OCI-LY7 (cell line): ENCODE results near the gene SELENOS. TPM values are rescaled to one million over a fixed set of nuclear protein-coding genes. Genes with fewer than 3 reads are reported as not detected.

Experiments used
- BruUV-seq: library from RNA; stranded (reverse); fragments of 400-500 nt; replicated peaks from 2 replicates; lab custom pipeline; 2021; lab: Mats Ljungman, UMichigan
- CTCF ChIA-PET: fragments of 300-600 bp; sonication (Branson Sonifier 250); formaldehyde crosslinking; loops from one replicate; lab custom pipeline; 2022; ENCODE audit warnings: antibody characterized with exemption; ENCODE audit not compliant: unreplicated experiment; lab: Charles Lee
- POLR2A ChIA-PET: fragments of 300-600 bp; sonication (Branson Sonifier 250); formaldehyde crosslinking; loops from one replicate; lab custom pipeline; 2022; ENCODE audit warnings: antibody characterized with exemption; lab: Charles Lee
- DNase-seq: peaks from one replicate; pipeline ENCODE4 v3.0.0-alpha.2; 2015; ENCODE audit warnings: low spot score
- H2AFZ ChIP-seq: fragments of 200-600 bp; sonication (generic), shearing (Covaris generic); 2 replicates; pipeline ENCODE4 v1.6.1; 2014; ENCODE audit warnings: mild to moderate bottlenecking, antibody characterized with exemption, low read length, moderate library complexity
- H3K27ac ChIP-seq: fragments of 200-600 bp; sonication (generic); 2 replicates; pipeline ENCODE4 v1.5.1; 2014; ENCODE audit warnings: mixed run types, low read depth, mild to moderate bottlenecking, moderate library complexity, low read length, inconsistent platforms; ENCODE audit not compliant: poor library complexity, severe bottlenecking
- H3K36me3 ChIP-seq: fragments of 200-600 bp; sonication (generic); 2 replicates; pipeline ENCODE4 v1.6.1; 2014; ENCODE audit warnings: mild to moderate bottlenecking, antibody characterized with exemption, low read length, moderate library complexity, mixed read lengths; ENCODE audit not compliant: insufficient read depth
- H3K4me1 ChIP-seq: fragments of 200-600 bp; sonication (generic); 2 replicates; pipeline ENCODE4 v1.5.1; 2014; ENCODE audit warnings: mild to moderate bottlenecking, low read length; ENCODE audit not compliant: insufficient read depth, poor library complexity, severe bottlenecking
- H3K4me2 ChIP-seq: fragments of 200-600 bp; sonication (generic); 2 replicates; pipeline ENCODE4 v1.6.1; 2014; ENCODE audit warnings: mild to moderate bottlenecking, low read length
- H3K4me3 ChIP-seq: fragments of 200-600 bp; sonication (generic); 2 replicates; pipeline ENCODE4 v1.5.1; 2014; ENCODE audit warnings: mild to moderate bottlenecking, low read depth, low read length; ENCODE audit not compliant: poor library complexity, severe bottlenecking
- H3K79me2 ChIP-seq: fragments of 200-600 bp; sonication (generic); 2 replicates; pipeline ENCODE4 v1.6.1; 2016; ENCODE audit warnings: low read depth, mild to moderate bottlenecking, low read length, moderate library complexity, mixed read lengths; ENCODE audit not compliant: insufficient read depth
- H3K9me2 ChIP-seq: fragments of 200-600 bp; sonication (generic); 2 replicates; pipeline ENCODE4 v1.6.1; 2016; ENCODE audit warnings: mild to moderate bottlenecking, low read length, mixed read lengths; ENCODE audit not compliant: insufficient read depth
- H3K9me3 ChIP-seq: fragments of 200-600 bp; sonication (generic); 2 replicates; pipeline ENCODE4 v1.6.1; 2014; ENCODE audit warnings: mild to moderate bottlenecking, mixed run types, low read length, mixed read lengths
- H4K20me1 ChIP-seq: fragments of 200-600 bp; sonication (generic); 2 replicates; pipeline ENCODE4 v1.6.1; 2014; ENCODE audit warnings: mild to moderate bottlenecking, antibody characterized with exemption, low read length, moderate library complexity, mixed read lengths; ENCODE audit not compliant: insufficient read depth
- EZH2phosphoT487 ChIP-seq: fragments of 200-600 bp; sonication (generic); IDR thresholded peaks from 2 replicates; pipeline ENCODE4 v1.6.1; 2018; ENCODE audit warnings: low read depth, borderline replicate concordance, mild to moderate bottlenecking, mixed run types, antibody characterized with exemption, low read length, moderate library complexity, mixed read lengths
- intact Hi-C: fragments of 100-400 bp; cut with micrococcal nuclease; formaldehyde crosslinking; loops from one replicate; pipeline ENCODE4 v1.10.0; 2022; ENCODE audit not compliant: unreplicated experiment
- total RNA-seq, 2 experiments: library from RNA; depleted of rRNA in 1 of 2; stranded (reverse); fragments of >200 nt in 1 of 2; shearing (Covaris generic) in 1 of 2; gene quantifications; 2 replicates each; pipeline ENCODE4 v1.2.3, GENCODE V29; 2014 to 2022
- TF ChIP-seq, protein P1 (sequence below): fragments of 200-600 bp; sonication (generic); conservative IDR thresholded peaks from 2 replicates; pipeline ENCODE4 v1.5.1; 2014; ENCODE audit warnings: mild to moderate bottlenecking, antibody characterized with exemption, low read length, moderate library complexity, mixed read lengths

The SELENOS gene
- total RNA-seq, 2 experiments from 2014 or later, result 29.1 to 36.1 TPM

- H3K79me2 ChIP-seq, result no peaks in the 10 kb centered on the region
- ChIA-PET POLR2A (interaction anchor here (0.6 to 0.7 kb wide), 2 partner anchors 10 to 409 kb away, joined by 3 read pairs; no protein-coding TSS in a partner anchor), CTCF (no interaction called here)
- BruUV-seq, result no TSS peak
- H3K4me3 ChIP-seq, result no peak overlapping the region
- no peak for DNase-seq
- no peaks in the 10 kb centered on the region for H3K9me3 ChIP-seq
- H3K4me2 ChIP-seq, result no peak overlapping the region
- H3K27ac ChIP-seq, result no peak overlapping the region
- no peaks in the 10 kb centered on the region for H3K36me3 ChIP-seq
- H3K9me2 ChIP-seq, result no peaks in the 10 kb centered on the region
- no peak overlapping the region for H2AFZ ChIP-seq
- H3K4me1 ChIP-seq, result peaks cover 2% of the 10 kb centered on the region
- H4K20me1 ChIP-seq, result peaks cover under 1% of the 10 kb centered on the region; the same call in 1 of the 2 replicates
- TF ChIP-seq, protein P1, sequence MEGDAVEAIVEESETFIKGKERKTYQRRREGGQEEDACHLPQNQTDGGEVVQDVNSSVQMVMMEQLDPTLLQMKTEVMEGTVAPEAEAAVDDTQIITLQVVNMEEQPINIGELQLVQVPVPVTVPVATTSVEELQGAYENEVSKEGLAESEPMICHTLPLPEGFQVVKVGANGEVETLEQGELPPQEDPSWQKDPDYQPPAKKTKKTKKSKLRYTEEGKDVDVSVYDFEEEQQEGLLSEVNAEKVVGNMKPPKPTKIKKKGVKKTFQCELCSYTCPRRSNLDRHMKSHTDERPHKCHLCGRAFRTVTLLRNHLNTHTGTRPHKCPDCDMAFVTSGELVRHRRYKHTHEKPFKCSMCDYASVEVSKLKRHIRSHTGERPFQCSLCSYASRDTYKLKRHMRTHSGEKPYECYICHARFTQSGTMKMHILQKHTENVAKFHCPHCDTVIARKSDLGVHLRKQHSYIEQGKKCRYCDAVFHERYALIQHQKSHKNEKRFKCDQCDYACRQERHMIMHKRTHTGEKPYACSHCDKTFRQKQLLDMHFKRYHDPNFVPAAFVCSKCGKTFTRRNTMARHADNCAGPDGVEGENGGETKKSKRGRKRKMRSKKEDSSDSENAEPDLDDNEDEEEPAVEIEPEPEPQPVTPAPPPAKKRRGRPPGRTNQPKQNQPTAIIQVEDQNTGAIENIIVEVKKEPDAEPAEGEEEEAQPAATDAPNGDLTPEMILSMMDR, result no peak
- no peak for TF ChIP-seq EZH2phosphoT487
- intact Hi-C loops, result no loop called here
Observed at GRCh38 chr15:101255615-101256241, 21.6 kb downstream of the SELENOS start.

GRCh38 chr15:101255051-101255395 is 22.3 kb downstream of the SELENOS start:
- Histone ChIP-seq H3K4me1 (peaks cover 6% of the 10 kb centered on the region), H3K36me3 (no peaks in the 10 kb centered on the region), H3K4me2 (no peak overlapping the region), H3K4me3 (no peak overlapping the region), H3K27ac (no peak overlapping the region), H3K79me2 (no peaks in the 10 kb centered on the region), H2AFZ (no peak overlapping the region), H3K9me2 (no peaks in the 10 kb centered on the region), H3K9me3 (no peaks in the 10 kb centered on the region), H4K20me1 (peaks cover 8% of the 10 kb centered on the region)
- BruUV-seq, result no TSS peak
- no peak for DNase-seq
- intact Hi-C loops, result no loop called here
- ChIA-PET POLR2A (interaction anchor here (0.6 kb wide), 1 partner anchor 110 kb away, joined by 4 read pairs; no protein-coding TSS in a partner anchor), CTCF (no interaction called here)
- no peak for TF ChIP-seq EZH2phosphoT487
- TF ChIP-seq, protein P1, result no peak
